Gastrocnemius medialis (tissue), 4 donors: ENCODE data around the gene SPACA5. TPM values are rescaled to one million over a fixed set of nuclear protein-coding genes. Genes with fewer than 3 reads are reported as not detected.

ENCODE experiments used
- ATAC-seq, 2 donors: fragments of 150-250 bp; one replicate each; pipeline ENCODE4 v1.9.1; 2016
- DNase-seq, 2 donors: peaks; one replicate each; pipeline ENCODE4 v3.0.0-alpha.2; 2019
- H3K27ac ChIP-seq, 4 donors: fragments of 200-600 bp; sonication (generic); 1 replicate in 1 of 4; 2 replicates in 3 of 4; pipeline ENCODE4 v1.5.1; 2016 to 2018; ENCODE audit warnings: mild to moderate bottlenecking in 2 of 4, moderate library complexity in 1 of 4
- H3K27me3 ChIP-seq, 3 donors: fragments of 200-600 bp; sonication (generic) in 2 of 3; 1 replicate in 1 of 3; 2 replicates in 2 of 3; pipeline versions ENCODE4 v1.5.1 to v1.6.0; 2016 to 2019; ENCODE audit warnings: mild to moderate bottlenecking in 1 of 3, moderate library complexity in 1 of 3
- H3K36me3 ChIP-seq, 2 donors: fragments of 200-600 bp; sonication (generic) in 1 of 2; one replicate each; pipeline ENCODE4 v1.5.1; 2017 to 2018
- H3K4me1 ChIP-seq, 2 donors: fragments of 200-600 bp; sonication (generic) in 1 of 2; one replicate each; pipeline ENCODE4 v1.5.1; 2016 to 2017; ENCODE audit warnings: mild to moderate bottlenecking in 2 of 2
- H3K4me3 ChIP-seq, 4 donors: fragments of 200-600 bp; sonication (generic) in 3 of 4; 1 replicate in 1 of 4; 2 replicates in 3 of 4; pipeline ENCODE4 v1.5.1; 2016 to 2019; ENCODE audit warnings: mild to moderate bottlenecking in 2 of 4
- H3K9me3 ChIP-seq, 3 donors: fragments of 200-600 bp; sonication (generic) in 2 of 3; 1 replicate in 1 of 3; 2 replicates in 2 of 3; pipeline ENCODE4 v1.5.1; 2016 to 2019
- CTCF ChIP-seq, 5 experiments: fragments of 450-650 bp in 3 of 5; fragments of 200-600 bp in 2 of 5; sonication (generic) in 2 of 5; IDR thresholded peaks in 4 of 5; conservative IDR thresholded peaks in 1 of 5; 1 replicate in 4 of 5; 2 replicates in 1 of 5; pipeline ENCODE4 v1.5.1; 2016 to 2019; ENCODE audit warnings: antibody characterized with exemption in 5 of 5, mild to moderate bottlenecking in 3 of 5, moderate library complexity in 3 of 5
- POLR2A ChIP-seq, 2 donors: fragments of 450-650 bp; IDR thresholded peaks; one replicate each; pipeline ENCODE4 v1.6.1; 2017; ENCODE audit warnings: antibody characterized with exemption in 2 of 2, mild to moderate bottlenecking in 2 of 2, moderate library complexity in 2 of 2
- in situ Hi-C, 4 donors: fragments of 200-750 bp; cut with MboI; loops; one replicate each; pipeline versions ENCODE4 v1.15.0 to v1.8.0; 2017; ENCODE audit warnings: low sequenced_read_pairs in 4 of 4
- intact Hi-C: fragments of 100-400 bp; cut with DNase I; formaldehyde crosslinking; loops from one replicate; pipeline ENCODE4 v1.15.1; 2023; ENCODE audit warnings: low total_unique reads
- total RNA-seq, 4 donors: library from RNA; depleted of rRNA; stranded (reverse); fragments of >200 nt; gene quantifications; one replicate each; pipeline versions ENCODE4 v1.1.0 to v1.2.3, GENCODE V29; 2016

SPACA5 gene
- total RNA-seq, 4 donors from 2014 or later = not detected

GRCh38 chrX:48035891-48036290 is 29.1 kb downstream of the SPACA5 start:
- ATAC-seq = no peak
- no peak for DNase-seq
- no peaks in the 10 kb centered on the region for H3K27me3 ChIP-seq
- no peak overlapping the region for H3K4me3 ChIP-seq
- no peaks in the 10 kb centered on the region for H3K9me3 ChIP-seq
- H3K27ac ChIP-seq = no peak overlapping the region
- H3K36me3 ChIP-seq = no peaks in the 10 kb centered on the region
- intact Hi-C loops = no loop called here
- in situ Hi-C loops = loop anchor here in 1 of 4 donors (25.0 kb wide), 1 partner anchor 174 kb away; no protein-coding TSS in a partner anchor
- no peaks in the 10 kb centered on the region for H3K4me1 ChIP-seq
- TF ChIP-seq CTCF (IDR thresholded peaks at IDR 0.05 in 4 of 5, conservative IDR thresholded peaks at IDR 0.05 in 1 of 5) (no peak), POLR2A (IDR thresholded peaks at IDR 0.05) (no peak)

- Histone ChIP-seq H3K27me3 (no peaks in the 10 kb centered on the region), H3K27ac (no peak overlapping the region), H3K9me3 (no peaks in the 10 kb centered on the region), H3K4me3 (no peak overlapping the region), H3K4me1 (no peaks in the 10 kb centered on the region), H3K36me3 (no peaks in the 10 kb centered on the region)
- ATAC-seq (no peak), DNase-seq (no peak)
- in situ Hi-C loops = loop anchor here in 1 of 4 donors (25.0 kb wide), 1 partner anchor 181 kb away; no protein-coding TSS in a partner anchor
- TF ChIP-seq CTCF (IDR thresholded peaks at IDR 0.05 in 4 of 5, conservative IDR thresholded peaks at IDR 0.05 in 1 of 5) (no peak), POLR2A (IDR thresholded peaks at IDR 0.05) (no peak)
- intact Hi-C loops = no loop called here
Observed at GRCh38 chrX:48043056-48043455, 36.3 kb downstream of the SPACA5 start.

- DNase-seq (no peak), ATAC-seq (peak in 1 of 2 donors; percentile 16)
- TF ChIP-seq POLR2A (IDR thresholded peaks at IDR 0.05) (no peak), CTCF (IDR thresholded peaks at IDR 0.05 in 4 of 5, conservative IDR thresholded peaks at IDR 0.05 in 1 of 5) (no peak)
- intact Hi-C loops = no loop called here
- Histone ChIP-seq H3K4me1 (no peaks in the 10 kb centered on the region), H3K27me3 (no peaks in the 10 kb centered on the region), H3K36me3 (no peaks in the 10 kb centered on the region), H3K4me3 (no peak overlapping the region), H3K27ac (peak overlapping the region in 3 of 4 donors; percentile 23 to 55 (median 50)), H3K9me3 (no peaks in the 10 kb centered on the region)
- in situ Hi-C loops = loop anchor here in 1 of 4 donors (25.0 kb wide), 1 partner anchor 183 kb away; no protein-coding TSS in a partner anchor
Observed at GRCh38 chrX:48045410-48046311, 38.9 kb downstream of the SPACA5 start.

GRCh38 chrX:48046846-48047245 is 40.1 kb downstream of the SPACA5 start:
- Histone ChIP-seq H3K9me3 (no peaks in the 10 kb centered on the region), H3K4me3 (no peak overlapping the region), H3K27ac (no peak overlapping the region), H3K27me3 (no peaks in the 10 kb centered on the region), H3K4me1 (no peaks in the 10 kb centered on the region), H3K36me3 (no peaks in the 10 kb centered on the region)
- ATAC-seq (no peak), DNase-seq (no peak)
- intact Hi-C loops = no loop called here
- TF ChIP-seq POLR2A (IDR thresholded peaks at IDR 0.05) (no peak), CTCF (IDR thresholded peaks at IDR 0.05 in 4 of 5, conservative IDR thresholded peaks at IDR 0.05 in 1 of 5) (no peak)
- in situ Hi-C loops = loop anchor here in 1 of 4 donors (25.0 kb wide), 1 partner anchor 185 kb away; no protein-coding TSS in a partner anchor
